GM21619 (cell line): Measurements from ENCODE around the gene SMNDC1.
A peak's percentile ranks its signal among the peaks of the same experiment; 100 is the strongest.

Experiments
- ATAC-seq: cut with Tn5 transposase; IDR thresholded peaks from one replicate; pipeline ENCODE4 v1.9.1; 2021; ENCODE audit not compliant: unreplicated experiment

Gene SMNDC1

DNA sequence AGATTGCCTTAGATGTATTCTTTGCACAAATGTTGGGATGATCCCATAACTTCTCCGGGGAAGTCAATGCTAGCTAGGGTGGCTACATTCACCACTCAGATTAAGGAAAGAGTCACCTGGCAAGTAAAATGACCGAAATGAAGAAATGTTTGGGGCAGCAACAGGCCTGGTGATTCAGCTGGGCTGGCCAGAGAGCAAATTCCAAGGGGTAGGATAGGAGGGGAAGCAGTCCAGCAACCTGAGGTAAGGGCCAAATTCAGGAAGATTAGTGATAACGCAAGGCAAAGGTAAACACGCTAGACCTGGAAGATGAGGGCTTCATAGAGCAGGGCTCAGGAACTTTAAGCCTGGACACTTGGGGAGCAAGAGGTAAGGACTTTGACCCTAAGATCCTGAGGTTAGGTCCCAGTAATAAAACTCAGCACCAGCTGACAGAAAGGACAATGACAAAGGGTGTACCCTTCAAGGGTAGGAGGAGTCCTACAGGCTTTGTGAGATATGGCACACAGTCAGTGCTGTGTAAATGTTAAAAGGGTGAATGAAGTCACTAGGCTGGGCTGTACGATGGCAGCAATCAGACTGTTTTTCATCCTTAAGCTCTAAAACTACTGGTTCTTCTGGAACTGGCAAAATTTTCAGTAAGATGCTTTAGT, 22.7 kb upstream of the SMNDC1 start:
- ATAC-seq, result no peak

DNA sequence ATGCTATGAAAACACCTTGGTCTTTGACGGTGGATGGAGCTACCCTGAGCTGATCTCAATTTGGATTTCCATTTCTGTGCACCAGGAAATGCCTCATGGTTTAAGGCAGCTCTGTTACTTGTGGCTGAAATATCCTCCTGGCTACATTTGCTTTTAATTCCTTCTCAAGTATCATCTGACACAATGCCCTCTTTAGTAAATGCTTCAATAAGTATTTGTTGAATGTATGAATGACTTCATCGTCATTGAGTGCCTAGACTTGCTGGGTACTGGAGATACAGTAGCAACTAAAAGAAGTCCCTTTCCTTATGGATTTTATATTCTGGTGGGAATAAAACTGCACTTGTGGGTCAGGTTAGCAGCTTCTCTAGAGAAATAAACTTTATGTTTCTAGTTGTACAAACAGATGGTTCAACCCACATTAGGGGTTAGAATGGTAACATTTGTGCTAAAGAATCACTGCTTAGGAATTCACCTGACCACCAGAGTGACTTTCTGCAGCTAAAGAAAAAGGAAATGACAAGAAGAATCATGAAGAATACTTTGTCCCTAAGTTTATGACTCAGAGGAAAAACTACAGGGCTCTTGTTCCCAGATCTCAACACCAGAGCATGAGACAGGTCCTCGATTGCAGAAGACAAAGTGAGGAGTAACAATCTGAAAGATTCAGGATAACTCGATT, 21.8 kb upstream of the SMNDC1 start:
- no peak for ATAC-seq

DNA sequence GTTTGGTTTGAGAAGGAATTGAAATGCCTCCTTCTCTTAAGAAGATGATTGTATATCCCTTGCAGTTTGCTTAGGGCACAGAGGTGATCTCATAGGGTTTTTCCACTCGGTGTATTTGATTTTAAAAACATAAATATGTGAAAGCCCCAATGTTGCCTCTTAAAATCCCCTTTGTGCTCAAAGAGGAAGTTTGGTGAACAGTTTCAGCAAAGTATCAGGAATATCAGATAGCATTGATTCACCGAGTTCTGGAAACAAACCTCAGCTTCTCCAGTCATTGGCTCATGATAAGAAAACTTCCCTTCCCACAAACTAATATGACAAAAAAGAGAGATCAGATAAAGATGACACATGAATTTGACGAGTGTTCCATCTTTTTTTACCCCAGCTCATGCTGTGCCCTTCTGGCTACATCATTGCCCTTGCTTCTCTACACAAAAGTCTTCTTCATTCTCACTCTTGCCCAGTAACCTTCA, 20.1 kb upstream of the SMNDC1 start:
- peak; percentile 47 for ATAC-seq

DNA sequence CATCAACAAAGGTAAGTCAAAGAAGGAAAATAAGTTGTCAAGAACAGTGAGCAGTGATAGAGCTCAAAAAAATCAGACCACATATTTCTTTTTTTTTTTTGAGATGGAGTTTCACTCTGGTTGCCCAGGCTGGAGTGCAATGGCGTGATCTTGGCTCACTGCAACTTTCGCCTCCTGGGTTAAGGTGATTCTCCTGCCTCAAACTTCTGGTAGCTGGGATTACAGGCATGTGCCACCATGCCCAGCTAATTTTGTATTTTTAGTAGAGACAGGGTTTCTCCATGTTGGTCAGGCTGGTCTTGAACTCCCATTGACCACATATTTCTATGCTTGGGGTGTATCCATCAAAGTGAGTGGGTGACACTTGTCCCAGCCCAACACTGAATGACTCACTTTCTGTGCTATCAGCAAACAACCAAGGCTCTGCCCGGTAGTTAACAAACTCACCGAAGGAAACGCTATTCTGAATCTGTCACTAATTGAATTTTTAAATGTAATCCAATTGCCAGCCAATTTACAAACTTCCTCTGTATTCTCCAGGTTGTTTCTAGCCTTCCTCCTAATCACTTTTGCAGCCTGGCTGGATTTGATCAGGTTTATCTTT, 19.6 kb upstream of the SMNDC1 start:
- ATAC-seq, result peak; percentile 52

DNA sequence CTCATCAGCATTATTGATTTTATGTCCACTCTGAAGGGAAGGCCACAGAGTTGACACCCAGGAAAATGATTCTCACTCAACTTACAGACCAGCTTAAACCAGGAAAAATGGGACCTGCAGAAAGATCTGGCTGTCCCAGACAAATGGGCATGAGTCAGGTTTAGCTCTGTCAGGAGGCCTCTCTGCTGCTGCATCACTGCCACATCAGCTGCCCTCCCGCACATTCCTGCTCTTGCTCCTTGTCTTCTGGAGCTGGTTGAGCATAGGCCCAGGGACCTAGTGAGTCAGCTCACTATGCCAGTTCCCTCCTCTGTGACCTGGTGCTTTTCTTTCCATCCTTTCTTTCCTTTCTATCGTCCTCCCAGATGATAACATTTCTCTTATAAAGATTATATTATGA, 18.8 kb upstream of the SMNDC1 start:
- no peak for ATAC-seq

DNA sequence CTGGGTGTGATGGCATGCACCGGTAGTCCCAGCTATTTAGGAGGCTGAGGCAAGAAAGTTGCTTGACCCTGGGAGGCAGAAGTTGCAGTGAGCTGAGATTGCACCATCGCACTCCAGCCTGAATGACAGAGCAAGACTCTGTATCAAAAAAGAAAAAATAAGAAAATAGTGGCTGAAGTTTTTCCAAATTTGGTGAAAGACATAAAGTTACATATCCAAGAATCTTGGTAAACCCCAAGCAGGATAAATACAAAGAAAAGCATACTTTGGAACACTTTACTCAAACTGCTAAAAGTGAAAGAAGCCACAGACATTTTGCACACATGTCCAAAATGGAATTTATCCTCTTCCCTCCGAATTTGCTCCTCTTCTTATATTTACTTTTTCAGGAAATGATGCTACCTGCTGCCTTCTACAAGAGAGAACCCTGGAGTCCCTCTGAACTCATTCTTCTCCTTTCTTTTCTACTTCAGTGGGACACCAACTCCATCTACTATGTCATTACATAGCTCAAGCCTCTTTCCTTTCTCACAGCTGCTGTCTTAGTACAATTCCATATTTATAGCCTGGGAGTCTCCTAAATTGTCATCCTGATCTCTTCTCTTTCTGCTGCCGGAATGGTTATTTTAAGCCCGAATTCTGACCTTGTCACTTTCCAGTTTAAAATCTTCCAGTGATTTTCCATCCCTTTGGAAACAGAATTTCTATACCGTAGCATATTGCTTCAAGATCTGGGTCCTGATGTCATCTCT, 17.3 kb upstream of the SMNDC1 start:
- no peak for ATAC-seq

DNA sequence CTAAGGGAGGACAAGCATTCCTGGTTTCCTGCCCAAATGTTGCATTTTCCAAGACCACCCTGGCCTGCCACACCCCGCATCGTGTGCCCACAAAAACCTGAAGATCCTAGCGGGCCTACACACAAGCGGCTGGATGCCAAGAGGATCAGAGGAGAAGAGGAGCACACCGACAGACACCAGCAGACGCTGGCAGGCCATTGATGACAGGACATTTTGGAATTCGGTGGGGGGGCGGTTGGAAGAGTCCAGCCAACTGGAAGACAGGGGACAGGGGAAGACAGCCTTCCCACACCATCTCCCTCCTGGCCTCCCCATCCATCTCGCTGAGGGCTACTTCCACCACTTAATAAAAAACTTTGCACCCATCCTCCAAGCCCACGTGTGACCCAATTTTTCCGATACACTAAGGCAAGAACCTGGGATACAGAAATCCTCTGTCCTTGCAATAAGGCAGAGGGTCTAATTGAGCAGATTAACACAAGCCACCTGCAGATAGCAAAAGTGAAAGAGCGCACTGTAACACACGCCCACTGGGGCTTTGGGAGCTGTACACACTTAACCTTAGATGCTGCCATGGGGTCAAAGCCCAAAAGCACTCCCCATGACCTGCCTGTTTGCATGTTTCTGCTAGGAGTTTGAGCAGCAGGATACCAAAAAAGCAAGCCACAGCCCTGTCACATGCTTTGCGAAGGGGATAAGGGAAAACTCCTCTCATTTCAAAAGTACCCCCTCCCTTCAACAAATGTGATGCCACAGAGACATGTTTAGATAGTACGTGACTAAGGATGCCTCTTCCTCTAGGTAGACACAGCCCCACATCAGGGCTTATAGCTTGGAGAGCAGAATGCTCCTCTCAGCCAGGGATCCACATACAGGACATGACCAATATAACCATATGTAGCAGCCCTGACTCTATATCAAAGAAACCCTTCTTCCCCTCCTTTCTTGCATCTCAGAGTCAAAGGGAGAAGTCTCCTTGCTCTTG, 13.4 kb upstream of the SMNDC1 start:
- no peak for ATAC-seq

DNA sequence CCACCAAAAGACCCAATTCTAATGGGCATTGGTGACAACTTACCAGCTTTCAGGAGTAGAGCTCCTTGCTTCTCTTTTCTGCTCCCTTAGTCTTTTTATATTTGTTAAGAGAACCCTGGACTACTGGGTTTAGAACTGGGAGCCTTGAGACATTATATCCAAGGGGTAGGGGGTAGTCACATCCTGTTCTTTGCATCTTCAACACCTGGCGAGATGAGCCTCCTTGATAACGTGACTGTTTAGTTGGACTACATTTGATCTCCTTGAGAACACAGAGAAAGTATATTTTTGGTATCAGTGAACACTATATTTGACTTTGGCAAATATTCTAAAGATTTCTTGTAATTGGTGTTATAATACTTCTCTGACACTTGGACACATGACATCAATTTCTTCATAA, 9.0 kb upstream of the SMNDC1 start:
- ATAC-seq, result no peak

DNA sequence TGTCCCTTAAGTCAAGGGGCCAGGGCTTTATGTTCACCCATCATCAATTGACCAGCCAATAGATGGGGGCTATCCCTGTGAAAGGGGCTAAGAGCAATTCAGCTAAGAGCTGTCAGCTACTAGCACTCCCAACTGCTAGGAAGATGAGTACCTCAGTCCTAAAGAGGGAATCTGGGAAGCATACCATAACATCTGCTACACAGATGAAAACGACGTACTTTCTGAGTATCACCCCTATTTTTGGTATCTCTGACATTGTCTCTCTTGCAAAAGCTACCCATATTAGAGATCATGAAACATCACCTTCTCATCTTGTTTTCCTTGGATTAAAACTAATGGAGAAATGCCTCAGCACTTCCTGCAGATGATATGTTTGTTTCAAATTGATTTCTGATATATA, 7.5 kb upstream of the SMNDC1 start:
- no peak for ATAC-seq

DNA sequence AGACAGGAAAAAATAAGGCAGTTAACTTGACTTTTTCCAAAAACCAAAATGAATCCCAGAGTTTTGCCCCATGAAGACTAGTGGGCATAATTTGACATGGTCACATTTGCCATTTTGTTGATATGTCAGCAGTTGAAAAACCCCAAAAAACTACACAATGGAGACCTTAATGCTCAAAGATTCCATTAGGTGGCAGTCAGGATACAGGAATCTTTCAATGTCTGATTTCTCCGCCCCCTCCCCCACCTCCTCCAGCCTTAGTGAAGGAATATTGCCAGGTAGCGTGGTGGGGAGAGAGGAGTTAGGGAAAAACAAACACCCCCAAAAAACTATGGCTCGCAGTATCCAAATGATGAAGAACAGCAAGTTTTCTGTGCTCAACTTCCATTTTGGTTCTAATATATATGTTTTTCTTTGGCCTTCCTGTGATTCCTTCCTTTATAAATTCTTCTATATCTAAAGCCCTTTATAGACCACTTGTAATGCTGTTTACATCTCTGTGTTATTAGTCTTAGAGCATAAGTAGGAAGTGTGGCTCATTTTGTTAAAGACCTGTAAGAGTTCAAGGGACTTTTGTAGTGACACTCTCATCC, 6.7 kb upstream of the SMNDC1 start:
- ATAC-seq, result peak; percentile 51

DNA sequence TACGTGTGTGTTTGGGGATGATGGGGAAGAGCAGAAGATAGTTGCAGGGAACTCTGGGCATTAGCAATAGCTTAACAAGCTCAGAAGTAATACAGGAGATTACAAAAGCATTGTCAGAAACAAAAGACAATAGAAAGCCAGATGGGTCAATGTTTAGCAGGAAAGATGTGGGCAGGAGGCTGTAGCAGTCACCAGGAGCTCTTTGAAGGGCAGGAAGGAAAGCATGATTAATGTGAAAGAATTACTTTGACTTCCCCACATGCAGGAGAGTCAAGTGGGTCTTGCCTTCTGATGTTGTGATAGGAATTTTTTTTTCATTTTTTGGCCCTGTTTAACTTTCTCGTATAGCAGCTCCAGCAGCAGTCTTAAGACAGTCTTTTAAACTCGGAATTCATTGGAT, 6.0 kb upstream of the SMNDC1 start:
- ATAC-seq, result no peak

DNA sequence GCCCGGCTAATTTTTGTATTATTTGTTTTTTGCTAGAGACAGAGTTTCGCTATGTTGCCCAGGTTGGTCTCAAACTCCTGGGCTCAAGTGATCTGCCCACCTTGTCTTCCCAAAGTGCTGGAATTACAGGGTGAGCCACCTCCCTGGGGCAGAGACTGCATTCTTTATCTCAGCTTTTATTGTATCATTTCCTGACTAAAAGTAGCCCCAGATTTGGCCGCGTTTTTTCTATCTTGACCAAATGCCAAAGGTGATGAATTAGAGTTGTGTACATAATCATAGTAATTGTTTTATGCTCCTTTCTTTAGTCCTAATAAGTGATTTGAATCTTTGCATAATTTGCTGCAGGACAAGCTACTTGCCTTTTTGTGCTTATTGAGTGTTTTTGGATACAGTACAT, 3.1 kb upstream of the SMNDC1 start:
- ATAC-seq, result no peak

DNA sequence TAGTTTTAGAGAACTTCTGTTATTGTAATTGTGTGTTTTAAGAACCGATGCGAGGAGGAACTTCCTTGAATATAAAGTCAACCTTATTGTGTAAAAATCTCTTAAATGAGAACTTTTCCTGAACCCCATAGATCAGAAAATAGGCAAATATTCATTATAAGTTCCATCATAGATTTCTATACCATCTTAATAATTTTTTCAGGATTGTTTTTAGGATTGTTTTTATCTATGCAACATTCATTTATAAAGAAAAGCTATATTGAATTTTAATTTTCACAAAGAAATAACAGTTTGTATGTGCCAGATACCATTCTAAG, 1.7 kb upstream of the SMNDC1 start:
- no peak for ATAC-seq

DNA sequence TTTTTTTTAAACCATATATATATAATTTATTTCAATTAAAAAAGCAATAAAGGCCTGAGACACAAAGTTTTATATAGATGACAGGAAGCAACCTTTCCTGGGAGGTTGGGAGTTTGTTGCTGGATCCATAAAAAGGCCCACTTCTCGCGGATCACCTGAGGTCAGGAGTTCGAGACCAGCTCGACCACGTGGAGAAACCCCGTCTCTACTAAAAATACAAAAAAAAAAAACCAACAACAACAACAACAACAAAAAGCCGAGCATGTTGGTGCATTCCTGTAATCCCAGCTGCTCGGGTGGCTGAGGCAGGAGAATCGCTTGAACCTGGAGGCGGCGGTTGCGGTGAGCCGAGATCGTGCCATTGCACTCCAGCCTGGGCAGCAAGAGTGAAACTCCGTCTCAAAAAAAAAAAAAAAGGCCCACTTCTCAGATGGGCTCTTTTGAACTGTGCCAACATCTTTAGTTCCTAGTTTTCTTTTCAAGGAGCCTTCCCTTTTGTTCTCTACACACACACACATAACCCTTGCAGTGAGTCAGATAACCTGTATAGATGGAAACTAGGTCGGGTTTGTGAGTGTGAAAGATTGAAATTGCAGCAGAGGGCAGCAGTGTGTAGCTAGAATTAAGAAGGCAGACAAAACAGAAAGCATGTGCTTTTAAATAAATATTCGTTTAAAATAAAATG, 1.2 kb upstream of the SMNDC1 start:
- peak; percentile 41 for ATAC-seq

DNA sequence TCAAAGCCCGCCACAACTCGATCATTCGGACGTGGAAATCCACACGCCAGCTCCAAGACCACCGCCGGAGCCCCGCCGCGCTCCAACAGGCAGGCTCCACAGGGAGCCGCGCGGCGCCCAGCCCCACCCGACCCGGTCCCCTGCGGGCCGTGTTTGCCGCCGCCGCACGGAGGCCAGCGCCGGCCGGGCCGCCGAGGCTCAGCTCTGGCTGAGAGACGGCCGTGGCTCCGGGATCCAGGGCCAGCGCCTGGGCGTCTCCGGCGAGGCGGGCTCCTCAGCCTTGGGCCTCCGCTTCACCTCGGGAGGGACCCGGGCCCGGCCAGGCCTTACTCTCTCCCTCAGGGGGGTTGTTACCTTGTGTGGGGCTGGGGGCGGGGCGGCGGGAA, 333 bp downstream of the SMNDC1 start:
- ATAC-seq, result peak; percentile 37

DNA sequence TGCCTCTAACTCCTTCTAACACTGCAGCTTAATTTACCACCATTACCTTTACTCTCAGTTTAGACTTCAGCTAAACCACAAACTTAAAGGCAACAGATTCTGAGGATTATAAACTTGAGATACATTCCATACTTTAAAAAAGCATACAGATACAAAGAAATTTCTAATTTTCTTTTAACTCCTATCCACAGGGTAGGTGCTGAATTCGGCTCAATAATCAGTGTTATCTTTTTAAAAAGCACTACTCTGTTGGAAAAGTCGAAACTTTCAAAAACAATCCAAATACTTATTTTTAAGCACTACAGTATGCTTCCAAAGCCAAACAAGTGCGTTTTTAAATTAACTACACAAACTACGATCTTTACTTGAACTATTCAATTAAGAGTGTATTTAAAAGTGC, 1.0 kb downstream of the SMNDC1 start:
- no peak for ATAC-seq

DNA sequence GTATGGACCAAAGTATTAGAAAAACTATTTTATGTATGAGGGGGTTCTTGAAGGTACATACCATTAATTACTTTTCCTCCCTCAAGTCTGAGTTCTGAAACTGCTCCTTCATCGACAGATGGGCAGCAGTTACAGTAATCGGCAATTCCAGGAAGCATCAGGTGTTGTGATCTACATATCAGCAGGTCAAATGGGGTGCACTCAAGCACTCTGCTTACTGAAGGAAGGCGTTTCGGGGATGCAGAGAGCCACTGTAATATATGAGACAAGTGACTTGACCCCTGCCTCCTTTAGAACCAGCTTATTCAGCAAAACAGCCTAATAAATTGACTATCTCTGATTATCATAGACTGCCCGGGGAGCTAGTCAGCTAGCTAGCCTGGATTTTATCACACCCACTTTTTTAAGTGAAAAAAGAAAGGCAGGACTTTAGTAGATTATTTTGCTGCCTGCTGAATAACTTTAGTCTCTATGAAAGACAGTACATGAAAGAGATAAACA, 4.2 kb downstream of the SMNDC1 start:
- ATAC-seq, result no peak

DNA sequence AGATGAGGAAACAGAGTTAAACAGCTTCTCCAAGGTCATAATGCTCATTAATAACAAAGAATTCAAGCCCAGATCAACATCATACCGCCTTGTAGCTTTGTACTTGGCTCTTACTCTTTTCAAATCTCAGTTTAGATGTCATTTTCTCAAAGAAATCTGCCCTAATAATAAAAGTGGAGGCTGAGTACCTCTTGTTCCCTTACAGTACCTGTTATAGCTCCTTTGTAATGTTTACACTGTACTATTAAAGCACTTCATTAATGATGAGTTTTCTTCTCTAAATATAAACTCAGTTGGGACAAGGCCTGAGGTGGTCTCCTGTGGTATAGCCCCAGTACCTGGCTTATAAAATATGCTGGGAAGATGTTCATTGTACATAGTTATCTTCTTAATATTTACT, 7.8 kb downstream of the SMNDC1 start:
- no peak for ATAC-seq

DNA sequence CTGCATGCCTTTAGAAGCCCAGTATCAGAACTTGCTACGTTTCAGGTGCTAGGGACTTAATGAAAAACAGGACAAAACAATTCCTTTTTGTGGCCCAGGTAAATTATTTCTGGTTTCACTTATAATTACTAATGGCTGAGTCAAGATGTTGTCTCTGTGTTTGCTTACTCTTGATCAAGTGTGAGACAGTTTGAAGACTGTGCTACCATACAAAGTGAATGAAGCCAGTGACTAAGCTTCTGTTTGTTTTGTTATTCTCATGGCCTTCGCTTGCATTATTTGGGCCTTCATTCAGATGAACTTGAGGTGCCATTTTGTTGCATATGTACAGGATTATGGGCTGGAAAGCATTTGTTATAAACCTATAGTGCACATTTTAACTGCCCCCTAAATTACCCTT, 17.9 kb downstream of the SMNDC1 start:
- no peak for ATAC-seq

DNA sequence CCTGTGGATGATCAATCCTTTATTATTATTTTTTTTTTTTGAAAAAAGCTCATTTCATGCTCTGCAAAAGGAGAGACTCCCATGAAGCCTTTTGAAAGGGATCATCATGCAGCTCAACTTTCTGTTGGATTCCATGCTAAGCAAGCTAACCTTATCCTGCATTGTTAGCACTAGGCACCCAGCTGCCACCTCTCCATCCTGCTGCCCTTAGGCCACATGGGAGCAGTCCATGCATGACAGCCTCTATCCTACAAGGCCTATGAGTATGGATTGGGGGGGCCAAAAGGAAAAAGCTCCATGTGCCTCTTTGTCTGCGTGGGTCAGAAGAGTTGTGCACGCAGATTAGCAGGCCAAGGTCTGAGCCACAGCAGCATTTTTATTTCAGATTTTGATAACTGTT, 19.2 kb downstream of the SMNDC1 start:
- no peak for ATAC-seq
